Brain microvascular endothelial cell (primary cell): ENCODE results near the gene SGCE.
"Not testable (repeated sequence)": the region's sequence is repeated elsewhere in the genome, so short reads cannot be mapped to it uniquely, and the experiment has no call there.

ENCODE experiments used
- DNase-seq: peaks from one replicate; pipeline ENCODE4 v3.0.0-alpha.2; 2020
- H3K27ac ChIP-seq: fragments of 250-450 bp; sonication (Bioruptor Pico); 2 replicates; pipeline ENCODE4 v1.5.1; 2020; ENCODE audit warnings: mild to moderate bottlenecking, moderate library complexity
- H3K27me3 ChIP-seq: fragments of 250-450 bp; sonication (Bioruptor Pico); replicated peaks from 2 replicates; pipeline ENCODE4 v1.5.1; 2020; ENCODE audit warnings: mild to moderate bottlenecking
- H3K36me3 ChIP-seq: fragments of 250-450 bp; sonication (Bioruptor Pico); replicated peaks from 2 replicates; pipeline ENCODE4 v1.5.1; 2020; ENCODE audit warnings: mild to moderate bottlenecking
- H3K4me3 ChIP-seq: 2 replicates; pipeline ENCODE4 v1.5.1; 2011; ENCODE audit warnings: low read depth, mild to moderate bottlenecking, control low read depth, low read length, moderate library complexity
- in situ Hi-C: cut with HindIII; loops from 2 replicates; pipeline ENCODE4 v1.10.0; 2017; ENCODE audit warnings: low sequenced_read_pairs, low pct_ligation_motif_present
- TF ChIP-seq, protein P1 (sequence below): IDR thresholded peaks from 2 replicates; pipeline ENCODE4 v1.5.1; 2011; ENCODE audit warnings: low read depth, mild to moderate bottlenecking, moderate library complexity, low read length, control low read depth, inconsistent platforms; ENCODE audit errors: missing control alignments

Gene SGCE, protein sequence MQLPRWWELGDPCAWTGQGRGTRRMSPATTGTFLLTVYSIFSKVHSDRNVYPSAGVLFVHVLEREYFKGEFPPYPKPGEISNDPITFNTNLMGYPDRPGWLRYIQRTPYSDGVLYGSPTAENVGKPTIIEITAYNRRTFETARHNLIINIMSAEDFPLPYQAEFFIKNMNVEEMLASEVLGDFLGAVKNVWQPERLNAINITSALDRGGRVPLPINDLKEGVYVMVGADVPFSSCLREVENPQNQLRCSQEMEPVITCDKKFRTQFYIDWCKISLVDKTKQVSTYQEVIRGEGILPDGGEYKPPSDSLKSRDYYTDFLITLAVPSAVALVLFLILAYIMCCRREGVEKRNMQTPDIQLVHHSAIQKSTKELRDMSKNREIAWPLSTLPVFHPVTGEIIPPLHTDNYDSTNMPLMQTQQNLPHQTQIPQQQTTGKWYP

DNA sequence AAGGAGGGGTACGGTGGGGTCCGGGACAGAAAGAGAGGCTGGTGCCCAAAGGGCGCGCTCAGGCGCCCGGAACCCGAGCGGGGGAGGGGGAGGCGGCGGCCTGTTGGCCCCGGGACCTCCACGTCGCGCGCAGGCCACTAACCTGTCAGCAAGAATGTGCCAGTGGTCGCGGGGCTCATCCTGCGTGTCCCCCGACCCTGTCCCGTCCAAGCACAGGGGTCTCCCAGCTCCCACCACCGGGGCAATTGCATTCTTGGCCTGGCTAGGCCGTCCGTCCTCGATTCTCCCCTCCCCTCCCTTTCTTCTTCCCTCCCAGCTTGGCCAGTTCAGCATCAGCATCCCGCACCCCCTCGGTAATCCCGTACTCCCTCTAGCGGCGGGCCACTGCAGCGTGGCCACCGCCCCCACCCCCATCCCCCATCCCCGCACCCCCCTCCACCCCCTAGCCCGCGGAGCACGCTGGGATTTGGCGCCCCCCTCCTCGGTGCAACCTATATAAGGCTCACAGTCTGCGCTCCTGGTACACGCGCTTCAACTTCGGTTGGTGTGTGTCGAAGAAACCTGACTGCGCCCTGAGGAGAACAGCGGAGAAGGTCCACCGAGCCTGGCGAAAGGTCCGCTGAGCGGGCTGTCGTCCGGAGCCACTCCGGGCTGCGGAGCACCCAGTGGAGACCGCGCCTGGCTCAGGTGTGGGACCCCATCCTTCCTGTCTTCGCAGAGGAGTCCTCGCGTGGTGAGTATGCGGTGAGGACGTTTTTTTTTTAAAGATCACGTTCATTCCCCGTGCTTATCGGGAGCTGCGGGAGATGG, at the start of gene SGCE:
Gene SGCE (minus strand): TSS at position 286 of the 810 bp plus-strand sequence. CDS start 35 bp downstream, at position 251.
- H3K36me3 ChIP-seq = no peaks in the 10 kb centered on the region
- in situ Hi-C loops = no loop called here
- DNase-seq = peak; percentile 61
- H3K27me3 ChIP-seq = no peaks in the 10 kb centered on the region
- peak within 1 kb of the TSS; percentile 76 for H3K4me3 ChIP-seq
- TF ChIP-seq, protein P1, sequence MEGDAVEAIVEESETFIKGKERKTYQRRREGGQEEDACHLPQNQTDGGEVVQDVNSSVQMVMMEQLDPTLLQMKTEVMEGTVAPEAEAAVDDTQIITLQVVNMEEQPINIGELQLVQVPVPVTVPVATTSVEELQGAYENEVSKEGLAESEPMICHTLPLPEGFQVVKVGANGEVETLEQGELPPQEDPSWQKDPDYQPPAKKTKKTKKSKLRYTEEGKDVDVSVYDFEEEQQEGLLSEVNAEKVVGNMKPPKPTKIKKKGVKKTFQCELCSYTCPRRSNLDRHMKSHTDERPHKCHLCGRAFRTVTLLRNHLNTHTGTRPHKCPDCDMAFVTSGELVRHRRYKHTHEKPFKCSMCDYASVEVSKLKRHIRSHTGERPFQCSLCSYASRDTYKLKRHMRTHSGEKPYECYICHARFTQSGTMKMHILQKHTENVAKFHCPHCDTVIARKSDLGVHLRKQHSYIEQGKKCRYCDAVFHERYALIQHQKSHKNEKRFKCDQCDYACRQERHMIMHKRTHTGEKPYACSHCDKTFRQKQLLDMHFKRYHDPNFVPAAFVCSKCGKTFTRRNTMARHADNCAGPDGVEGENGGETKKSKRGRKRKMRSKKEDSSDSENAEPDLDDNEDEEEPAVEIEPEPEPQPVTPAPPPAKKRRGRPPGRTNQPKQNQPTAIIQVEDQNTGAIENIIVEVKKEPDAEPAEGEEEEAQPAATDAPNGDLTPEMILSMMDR = peak; percentile 70
- H3K27ac ChIP-seq = peak within 1 kb of the TSS; percentile 69

DNA sequence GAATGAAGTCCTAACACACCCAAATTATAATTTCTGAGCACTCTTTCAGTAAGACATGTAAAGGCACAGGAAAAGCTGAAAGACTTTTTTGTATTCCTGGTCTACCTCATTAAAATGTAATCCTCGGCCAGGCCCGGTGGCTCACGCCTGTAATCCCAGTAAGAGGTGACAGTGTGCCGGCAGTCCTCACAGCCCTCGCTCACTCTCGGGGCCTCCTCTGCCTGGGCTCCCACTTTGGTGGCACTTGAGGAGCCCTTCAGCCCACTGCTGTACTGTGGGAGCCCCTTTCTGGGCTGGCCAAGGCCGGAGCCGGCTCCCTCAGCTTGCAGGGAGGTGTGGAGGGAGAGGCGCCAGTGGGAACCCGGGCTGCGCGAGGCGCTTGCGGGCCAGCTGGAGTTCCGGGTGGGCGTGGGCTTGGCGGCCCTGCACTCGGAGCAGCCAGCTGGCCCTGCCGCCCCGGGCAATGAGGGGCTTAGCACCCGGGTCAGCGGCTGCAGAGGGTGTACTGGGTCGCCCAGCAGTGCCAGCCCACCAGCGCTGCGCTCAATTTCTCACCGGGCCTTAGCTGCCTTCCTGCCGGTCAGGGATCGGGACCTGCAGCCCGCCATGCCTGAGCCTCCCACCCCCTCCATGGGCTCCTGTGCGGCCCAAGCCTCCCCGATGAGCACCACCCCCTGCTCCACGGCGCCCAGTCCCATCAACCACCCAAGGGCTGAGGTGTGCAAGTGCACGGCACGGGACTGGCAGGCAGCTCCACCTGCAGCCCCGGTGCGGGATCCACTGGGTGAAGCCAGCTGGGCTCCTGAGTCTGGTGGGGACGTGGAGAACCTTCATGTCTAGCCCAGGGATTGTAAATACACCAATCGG, 49.5 kb upstream of the SGCE start:
- H3K4me3 ChIP-seq, H3K36me3 ChIP-seq, DNase-seq, H3K27ac ChIP-seq, H3K27me3 ChIP-seq, in situ Hi-C loops: not testable (repeated sequence)

DNA sequence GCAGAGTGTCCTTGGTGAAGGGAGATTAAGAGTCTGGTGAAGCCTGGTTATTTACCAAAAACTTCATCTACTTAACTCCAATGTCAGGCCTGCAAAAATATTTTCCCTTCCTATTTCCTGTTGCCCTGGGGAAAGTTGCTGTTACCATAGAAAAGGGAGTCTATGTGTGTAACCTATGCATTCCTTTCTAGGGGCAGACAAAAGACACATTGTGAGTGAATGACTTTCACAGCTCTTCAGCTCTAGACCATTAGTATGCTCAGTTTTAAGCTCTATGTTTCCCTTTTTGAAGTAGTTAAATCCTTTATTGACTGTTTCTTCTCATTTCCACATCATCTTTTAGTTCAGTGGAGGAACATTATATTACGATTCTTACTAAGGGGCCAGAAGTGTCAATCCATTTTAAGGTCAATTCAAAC, 45.6 kb upstream of the SGCE start:
- Histone ChIP-seq H3K27me3 (no peaks in the 10 kb centered on the region), H3K4me3 (no peak overlapping the region), H3K27ac (peak overlapping the region; percentile 93), H3K36me3 (no peaks in the 10 kb centered on the region)
- peak; percentile 69 for DNase-seq
- TF ChIP-seq, protein P1 = no peak
- in situ Hi-C loops = no loop called here

DNA sequence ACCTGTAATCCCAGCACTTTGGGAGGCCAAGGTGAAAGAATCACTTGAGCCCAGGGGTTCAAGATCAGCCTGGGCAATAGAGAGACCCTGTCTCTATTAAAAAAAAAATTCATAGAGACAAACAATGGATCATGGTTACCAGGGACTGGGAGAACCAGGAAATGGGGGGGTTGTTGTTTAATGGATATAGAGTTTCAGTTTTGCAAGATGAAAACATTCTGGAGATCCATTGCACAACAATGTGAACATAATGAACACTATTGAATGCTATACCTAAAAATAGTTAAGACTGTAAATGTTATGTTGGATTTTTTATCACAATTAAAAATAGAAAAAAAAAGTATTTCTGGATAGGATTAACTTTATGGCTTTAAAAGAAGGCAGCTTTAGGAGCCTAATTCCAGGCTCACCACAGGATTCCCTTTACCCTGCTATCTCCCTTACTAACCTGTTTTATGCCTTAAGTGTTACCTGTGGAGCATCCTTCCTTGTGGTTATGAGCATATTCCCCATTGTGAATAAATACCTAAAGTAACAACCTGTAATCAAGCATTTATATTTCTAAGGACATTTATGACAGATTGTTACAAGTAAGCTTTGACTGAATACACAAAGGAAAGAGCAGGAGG, 45.1 kb upstream of the SGCE start:
- TF ChIP-seq, protein P1 = no peak
- Histone ChIP-seq H3K27ac (peak overlapping the region; percentile 93), H3K36me3 (no peaks in the 10 kb centered on the region), H3K4me3 (no peak overlapping the region), H3K27me3 (no peaks in the 10 kb centered on the region)
- in situ Hi-C loops = no loop called here
- DNase-seq = peak; percentile 0

DNA sequence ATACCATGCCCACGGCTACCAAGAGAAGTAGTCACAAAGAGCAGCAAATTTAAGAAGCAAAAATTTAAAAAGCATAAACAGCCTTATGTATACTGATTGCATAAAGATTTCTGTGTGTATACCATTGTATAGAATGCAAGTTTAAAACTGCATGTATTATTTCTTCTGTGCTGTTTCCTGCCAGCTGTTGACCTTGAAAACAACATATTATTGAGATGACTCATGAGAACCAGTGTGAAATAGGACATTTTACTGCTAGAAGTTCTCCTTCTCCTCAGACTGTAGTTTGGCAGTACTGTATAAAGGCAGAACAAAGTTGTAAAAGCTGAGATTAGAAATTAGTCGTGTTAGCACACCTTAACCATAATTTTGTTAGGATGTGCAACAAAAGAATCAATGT, 42.3 kb upstream of the SGCE start:
- Histone ChIP-seq H3K36me3 (no peaks in the 10 kb centered on the region), H3K27ac (peak overlapping the region; percentile 97), H3K4me3 (peak overlapping the region; percentile 10), H3K27me3 (no peaks in the 10 kb centered on the region)
- TF ChIP-seq, protein P1 = no peak
- in situ Hi-C loops = no loop called here
- peak; percentile 64 for DNase-seq
